Kidney epithelial cell (primary cell): Measurements from ENCODE around the gene RNF149. TPM values are rescaled to one million over a fixed set of nuclear protein-coding genes. Genes with fewer than 3 reads are reported as not detected.
"Not testable (repeated sequence)": the region's sequence is repeated elsewhere in the genome, so short reads cannot be mapped to it uniquely, and the experiment has no call there.

Experiments used
- DNase-seq: peaks from one replicate; pipeline ENCODE4 v3.0.0-alpha.2; 2010; ENCODE audit warnings: low read depth
- H3K27me3 ChIP-seq: 2 replicates; pipeline ENCODE4 v1.6.0; 2011; ENCODE audit warnings: low read length; ENCODE audit not compliant: control insufficient read depth, insufficient read depth
- H3K36me3 ChIP-seq: 2 replicates; pipeline ENCODE4 v1.5.1; 2011; ENCODE audit warnings: low read length; ENCODE audit not compliant: control insufficient read depth, insufficient read depth
- H3K4me3 ChIP-seq: 2 replicates; pipeline ENCODE4 v1.5.1; 2011; ENCODE audit warnings: low read depth, mild to moderate bottlenecking, control low read depth, low read length
- CTCF ChIP-seq: IDR thresholded peaks from 2 replicates; pipeline ENCODE4 v1.5.1; 2011; ENCODE audit warnings: mild to moderate bottlenecking, moderate library complexity, low read length, control low read depth, inconsistent platforms; ENCODE audit not compliant: insufficient read depth, poor library complexity, severe bottlenecking
- total RNA-seq: library from RNA; depleted of rRNA; stranded (reverse); fragments of >200 nt; gene quantifications from 2 replicates; pipeline ENCODE4 v1.2.3, GENCODE V29; 2015

The RNF149 gene
- total RNA-seq, 1 donor from 2014 or later: 66.2 TPM

DNA sequence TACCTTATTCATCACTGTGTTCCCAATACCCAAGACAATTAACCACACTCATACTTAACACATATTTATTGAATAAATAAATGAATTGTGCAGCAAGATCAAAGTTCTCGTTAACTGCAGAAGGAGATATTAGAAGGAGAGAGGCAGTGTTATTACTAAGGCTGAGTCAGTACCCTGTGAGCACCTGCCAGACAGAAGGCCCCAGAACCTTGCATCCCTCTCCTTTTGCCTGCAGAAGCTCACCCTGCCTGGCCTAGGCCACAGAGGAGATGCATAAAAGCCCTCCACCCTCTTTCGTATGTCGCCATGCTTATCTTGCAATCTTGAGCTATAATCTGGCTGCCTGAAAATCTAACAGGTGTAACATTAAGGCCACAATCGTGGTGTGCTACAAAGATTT, 20.5 kb upstream of the RNF149 start:
- Histone ChIP-seq H3K4me3 (no peak overlapping the region), H3K27me3 (no peaks in the 10 kb centered on the region), H3K36me3 (no peaks in the 10 kb centered on the region)
- no peak for TF ChIP-seq CTCF
- DNase-seq: no peak

DNA sequence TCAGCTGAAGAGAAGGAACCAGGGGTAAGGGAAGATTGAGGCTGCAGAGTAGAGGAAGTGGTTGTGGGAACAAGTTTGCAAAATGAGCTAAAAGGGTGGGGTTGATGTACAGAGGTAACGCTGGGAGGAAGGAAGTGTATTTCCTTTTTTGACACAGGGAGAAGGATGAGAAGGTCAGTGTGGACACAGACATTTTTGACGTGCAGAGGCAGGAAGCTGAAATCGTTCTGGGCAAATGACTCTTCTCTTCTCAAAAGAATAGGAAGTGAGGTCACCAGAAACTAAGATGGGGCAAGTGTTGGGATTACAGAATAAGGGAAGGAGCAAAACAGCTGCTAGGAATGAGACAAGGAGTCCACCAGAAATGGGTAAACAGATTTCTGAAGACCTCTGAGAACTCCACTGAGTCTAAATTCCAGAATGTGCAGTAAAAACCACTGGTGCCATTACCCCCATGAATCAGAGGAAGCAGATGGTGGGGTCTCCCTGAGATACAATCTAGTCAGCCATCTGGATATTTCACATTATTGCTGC, 20.0 kb upstream of the RNF149 start:
- no peaks in the 10 kb centered on the region for H3K36me3 ChIP-seq
- no peak for DNase-seq
- no peak overlapping the region for H3K4me3 ChIP-seq
- H3K27me3 ChIP-seq: no peaks in the 10 kb centered on the region
- no peak for TF ChIP-seq CTCF

DNA sequence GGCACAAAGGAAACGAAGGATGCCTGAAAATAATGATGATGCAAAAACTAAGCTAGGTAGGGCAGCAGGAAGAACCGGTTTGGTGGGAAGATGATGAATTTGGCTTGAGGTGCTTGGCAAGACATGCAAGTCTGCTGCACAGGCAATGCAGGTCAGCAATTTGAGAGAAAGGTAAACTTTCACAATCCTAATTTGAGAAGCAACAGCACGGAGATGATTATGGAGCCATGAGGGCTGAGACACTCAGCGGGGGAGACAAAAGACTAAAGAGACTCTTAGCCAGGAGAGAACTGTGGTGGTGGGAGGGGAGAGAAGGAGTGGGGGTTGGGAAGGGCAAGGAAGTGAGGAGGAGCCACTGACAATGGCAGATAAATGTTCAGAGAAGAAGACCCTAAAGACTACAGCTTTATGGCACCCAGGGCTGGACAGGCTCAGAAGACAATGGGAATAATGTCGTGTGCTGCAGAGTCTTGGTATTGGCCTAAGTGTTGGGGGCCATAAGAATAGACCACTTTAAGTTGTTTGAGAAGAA, 19.4 kb upstream of the RNF149 start:
- no peak for TF ChIP-seq CTCF
- Histone ChIP-seq H3K4me3 (no peak overlapping the region), H3K27me3 (no peaks in the 10 kb centered on the region), H3K36me3 (no peaks in the 10 kb centered on the region)
- no peak for DNase-seq

GRCh38 chr2:101325425-101325824, 16.9 kb upstream of the RNF149 start:
- H3K4me3 ChIP-seq: no peak overlapping the region
- no peak for DNase-seq
- H3K36me3 ChIP-seq: no peaks in the 10 kb centered on the region
- TF ChIP-seq CTCF: no peak
- H3K27me3 ChIP-seq: no peaks in the 10 kb centered on the region

GRCh38 chr2:101316568-101316967, 8.1 kb upstream of the RNF149 start:
- not testable (repeated sequence) for H3K27me3 ChIP-seq, DNase-seq, H3K4me3 ChIP-seq, H3K36me3 ChIP-seq

DNA sequence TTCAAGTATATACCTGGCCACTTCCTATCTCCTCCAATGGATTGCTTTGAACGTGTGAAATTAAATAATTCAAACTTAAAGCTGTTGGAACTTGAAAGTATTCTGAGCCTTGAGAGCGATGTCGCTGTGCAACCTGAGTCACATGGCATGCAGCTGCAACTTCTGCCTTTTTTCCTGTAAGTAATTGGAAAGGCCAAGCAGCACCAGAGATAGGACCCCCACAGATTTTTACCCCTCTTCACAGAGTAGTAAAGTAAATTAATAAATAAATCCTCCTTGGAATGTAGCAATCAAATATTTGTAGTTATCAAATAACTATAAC, 3.2 kb upstream of the RNF149 start:
- TF ChIP-seq CTCF: no peak
- DNase-seq: no peak
- Histone ChIP-seq H3K36me3 (no peaks in the 10 kb centered on the region), H3K27me3 (no peaks in the 10 kb centered on the region), H3K4me3 (no peak overlapping the region)
